ENCODE data around the gene PIEZO1. TPM values are rescaled to one million over a fixed set of nuclear protein-coding genes. Genes with fewer than 3 reads are reported as not detected.

PIEZO1 gene
- total RNA-seq, 6 experiments from 2014 or later: 238 to 293 (median 264) TPM

- peaks cover 45% of the 10 kb centered on the region for H3K4me1 Mint-ChIP-seq (ENCODE audit: low read depth)
- H3K4me3 Mint-ChIP-seq: no peak overlapping the region
- H3K36me3 Mint-ChIP-seq (ENCODE audit: low read depth): peaks cover 16% of the 10 kb centered on the region
- no peaks in the 10 kb centered on the region for H3K9me3 Mint-ChIP-seq
- no peak for DNase-seq
- H3K27ac Mint-ChIP-seq: no peak overlapping the region
- TF ChIP-seq CTCF (IDR thresholded peaks at IDR 0.05): no peak
- peaks cover 4% of the 10 kb centered on the region for H3K27me3 Mint-ChIP-seq (ENCODE audit: insufficient read depth)
Observed at GRCh38 chr16:88762258-88762870, 22.7 kb downstream of the PIEZO1 start.

GRCh38 chr16:88761830-88762229 is 23.2 kb downstream of the PIEZO1 start:
- Mint-ChIP-seq H3K36me3 (ENCODE audit: low read depth) (peaks cover 13% of the 10 kb centered on the region), H3K4me3 (no peak overlapping the region), H3K27ac (no peak overlapping the region), H3K9me3 (no peaks in the 10 kb centered on the region), H3K27me3 (ENCODE audit: insufficient read depth) (peaks cover 4% of the 10 kb centered on the region), H3K4me1 (ENCODE audit: low read depth) (peaks cover 40% of the 10 kb centered on the region)
- no peak for DNase-seq
- TF ChIP-seq CTCF (IDR thresholded peaks at IDR 0.05): no peak

- Mint-ChIP-seq H3K4me1 (ENCODE audit: low read depth) (peaks cover 37% of the 10 kb centered on the region), H3K27me3 (ENCODE audit: insufficient read depth) (peaks cover 4% of the 10 kb centered on the region), H3K4me3 (no peak overlapping the region), H3K9me3 (no peaks in the 10 kb centered on the region), H3K27ac (no peak overlapping the region), H3K36me3 (ENCODE audit: low read depth) (peaks cover 12% of the 10 kb centered on the region)
- DNase-seq: no peak
- TF ChIP-seq CTCF (IDR thresholded peaks at IDR 0.05): no peak
Observed at GRCh38 chr16:88761143-88761534, 23.9 kb downstream of the PIEZO1 start.

GRCh38 chr16:88760424-88761142 is 24.4 kb downstream of the PIEZO1 start:
- H3K36me3 Mint-ChIP-seq (ENCODE audit: low read depth): peaks cover 12% of the 10 kb centered on the region
- H3K27me3 Mint-ChIP-seq (ENCODE audit: insufficient read depth): peaks cover 4% of the 10 kb centered on the region
- peaks cover 35% of the 10 kb centered on the region for H3K4me1 Mint-ChIP-seq (ENCODE audit: low read depth)
- H3K4me3 Mint-ChIP-seq: no peak overlapping the region
- TF ChIP-seq CTCF (IDR thresholded peaks at IDR 0.05): no peak
- DNase-seq: no peak
- H3K9me3 Mint-ChIP-seq: no peaks in the 10 kb centered on the region
- H3K27ac Mint-ChIP-seq: no peak overlapping the region

- H3K27ac Mint-ChIP-seq: no peak overlapping the region
- TF ChIP-seq CTCF (IDR thresholded peaks at IDR 0.05): no peak
- H3K9me3 Mint-ChIP-seq: no peaks in the 10 kb centered on the region
- DNase-seq: no peak
- peaks cover 12% of the 10 kb centered on the region for H3K36me3 Mint-ChIP-seq (ENCODE audit: low read depth)
- peaks cover 4% of the 10 kb centered on the region for H3K27me3 Mint-ChIP-seq (ENCODE audit: insufficient read depth)
- no peak overlapping the region for H3K4me3 Mint-ChIP-seq
- H3K4me1 Mint-ChIP-seq (ENCODE audit: low read depth): peaks cover 36% of the 10 kb centered on the region
Observed at GRCh38 chr16:88759976-88760350, 25.1 kb downstream of the PIEZO1 start.
